Stimulated activated CD4-positive, alpha-beta T cell treated with anti-CD3 and anti-CD28 coated beads, TNF-alpha, amount 100 ng/mL, for 48 hours (primary cell): ENCODE results near the gene PLPP2.
"Not testable (repeated sequence)": the region's sequence is repeated elsewhere in the genome, so short reads cannot be mapped to it uniquely, and the experiment has no call there.

Experiments
- DNase-seq, 3 donors: peaks; one replicate each; pipeline ENCODE4 v3.0.0-alpha.2; 2020; ENCODE audit warnings: low read depth in 3 of 3

PLPP2 gene

DNA sequence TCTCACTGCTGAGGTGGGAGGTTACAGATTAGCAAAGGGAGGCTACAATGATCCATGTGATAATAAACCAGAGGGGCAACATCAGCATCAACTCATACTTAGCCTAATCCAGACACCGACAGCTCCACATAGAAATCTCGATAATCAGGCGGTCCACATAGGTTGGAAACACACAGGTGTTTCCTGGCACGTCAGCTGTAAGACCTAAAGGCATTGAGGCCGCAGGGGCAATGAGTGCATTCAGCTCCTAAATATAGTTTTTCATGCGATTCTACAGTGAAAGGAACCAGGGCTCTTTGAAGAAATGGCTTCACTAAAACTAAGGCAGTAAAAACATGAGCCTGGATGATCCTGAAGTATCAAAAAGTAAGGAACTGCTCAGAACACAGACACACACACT, 19.3 kb downstream of the PLPP2 start:
- no peak for DNase-seq

DNA sequence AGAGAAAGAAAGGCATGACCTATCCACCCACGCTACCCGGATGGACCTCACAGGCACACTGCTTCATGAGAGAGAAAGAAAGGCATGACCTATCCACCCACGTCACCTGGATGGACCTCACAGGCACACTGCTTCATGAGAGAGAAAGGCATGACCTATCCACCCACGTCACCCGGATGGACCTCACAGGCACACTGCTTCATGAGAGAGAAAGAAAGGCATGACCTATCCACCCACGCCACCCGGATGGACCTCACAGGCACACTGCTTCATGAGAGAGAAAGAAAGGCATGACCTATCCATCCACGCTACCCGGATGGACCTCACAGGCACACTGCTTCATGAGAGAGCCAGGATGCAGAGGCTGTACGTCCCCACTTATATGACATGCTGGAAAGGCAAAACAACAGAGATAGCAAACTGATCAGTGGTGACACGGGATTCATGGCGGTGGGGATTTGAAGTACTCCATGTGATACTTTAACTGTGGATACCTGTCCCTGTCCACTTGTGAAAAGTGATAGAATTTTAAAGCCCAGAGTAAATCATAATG, 20.4 kb downstream of the PLPP2 start:
- DNase-seq, result not testable (repeated sequence)

DNA sequence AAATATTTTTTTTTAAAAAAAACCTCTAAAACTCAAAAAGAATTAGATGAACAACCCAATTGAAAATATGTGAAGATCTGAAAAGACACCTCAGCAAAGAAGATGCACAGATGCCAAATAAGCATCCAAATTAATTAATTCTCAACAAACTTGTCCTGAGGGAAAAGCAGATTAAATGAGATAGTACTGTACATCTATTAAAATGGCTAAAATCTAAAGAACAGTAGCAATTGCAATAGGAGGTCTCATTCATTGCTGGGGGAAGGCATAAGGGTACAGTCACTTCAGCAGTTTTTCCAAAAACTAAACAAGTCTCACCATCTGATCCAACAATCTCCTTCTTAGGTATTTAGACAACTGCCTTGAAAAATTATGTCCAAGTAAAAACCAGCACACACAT, 22.0 kb downstream of the PLPP2 start:
- no peak for DNase-seq

DNA sequence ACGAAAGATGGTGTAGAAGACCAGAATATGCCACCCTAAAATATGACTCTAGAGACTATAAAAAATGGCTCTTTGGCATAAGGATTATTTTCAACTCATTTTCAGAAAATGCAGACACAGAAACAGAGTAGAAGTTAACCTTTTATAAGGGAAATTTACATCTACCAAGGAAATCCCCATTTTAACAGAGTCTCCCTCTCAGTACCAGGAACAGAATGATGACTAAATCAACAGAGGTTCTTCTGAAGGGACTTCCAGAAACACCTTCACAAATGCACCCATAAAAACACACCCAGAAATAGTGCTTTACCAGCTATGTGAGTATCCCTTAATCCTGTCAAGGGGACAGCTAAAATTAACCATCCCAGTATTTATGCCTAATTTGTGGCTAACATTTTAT, 29.1 kb downstream of the PLPP2 start:
- DNase-seq, result no peak

GRCh38 chr19:256804-257203, 34.4 kb downstream of the PLPP2 start:
- not testable (repeated sequence) for DNase-seq

- not testable (repeated sequence) for DNase-seq
These were observed 38.6 kb downstream of the PLPP2 start for GRCh38 chr19:252421-253186.

DNA sequence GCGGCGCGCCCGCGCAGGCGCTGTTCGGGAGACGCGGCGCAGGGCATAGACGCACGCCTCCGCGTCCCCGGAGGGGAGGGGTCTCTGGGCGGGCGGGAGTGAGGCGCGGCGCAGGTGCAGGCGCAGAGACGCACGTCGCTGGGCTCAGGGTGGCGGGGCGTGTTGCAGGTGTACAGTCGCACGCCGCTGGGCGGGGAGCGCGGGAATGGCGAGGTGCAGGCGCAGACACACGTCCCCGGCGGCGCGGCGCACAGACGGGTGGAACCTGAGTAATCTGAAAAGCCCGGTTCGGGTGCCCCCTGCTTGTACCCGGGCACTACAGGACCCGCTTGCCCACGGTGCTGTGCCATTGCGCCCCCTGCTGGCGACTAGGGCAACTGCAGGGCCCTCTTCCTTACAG, 44.7 kb downstream of the PLPP2 start:
- DNase-seq, result no peak

GRCh38 chr19:245900-246299, 45.3 kb downstream of the PLPP2 start:
- DNase-seq, result not testable (repeated sequence)

DNA sequence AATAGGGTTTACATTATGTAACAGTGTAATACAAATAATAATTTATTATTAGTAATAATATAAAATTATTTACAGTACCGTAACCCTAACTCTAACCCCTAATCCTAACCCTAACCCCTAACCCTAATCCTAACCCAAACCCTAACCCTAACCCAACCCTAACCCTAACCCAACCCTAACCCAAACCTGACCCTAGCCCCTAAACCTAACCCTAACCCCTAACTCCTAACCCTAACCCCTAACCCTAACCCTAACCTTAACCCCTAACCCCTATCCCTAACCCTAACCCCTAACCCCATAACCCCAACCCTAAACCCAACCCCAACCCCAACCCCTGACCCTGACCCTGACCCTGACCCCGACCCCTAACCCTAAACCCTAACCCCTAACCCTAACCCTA, 45.7 kb downstream of the PLPP2 start:
- no peak for DNase-seq
